ENCODE data around the gene CAPN5.

Gene CAPN5

DNA sequence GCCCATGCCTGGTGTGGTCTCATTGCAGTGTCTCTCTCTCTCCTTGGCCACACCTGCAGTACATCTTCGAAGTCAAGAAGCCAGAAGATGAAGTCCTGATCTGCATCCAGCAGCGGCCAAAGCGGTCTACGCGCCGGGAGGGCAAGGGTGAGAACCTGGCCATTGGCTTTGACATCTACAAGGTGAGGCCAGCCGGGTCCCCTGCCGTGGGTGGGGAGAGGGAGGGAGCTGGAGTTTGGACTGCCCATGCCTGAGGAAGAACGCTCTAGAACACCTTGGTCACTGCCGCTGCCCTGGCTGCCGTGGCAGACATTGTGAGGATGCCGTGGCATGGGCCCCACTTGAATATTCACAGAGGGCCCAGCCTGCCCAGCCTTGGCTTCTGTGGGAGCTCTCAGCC, 52.2 kb downstream of the CAPN5 start:
- DNase-seq (ENCODE audit: low spot score) = no peak

DNA sequence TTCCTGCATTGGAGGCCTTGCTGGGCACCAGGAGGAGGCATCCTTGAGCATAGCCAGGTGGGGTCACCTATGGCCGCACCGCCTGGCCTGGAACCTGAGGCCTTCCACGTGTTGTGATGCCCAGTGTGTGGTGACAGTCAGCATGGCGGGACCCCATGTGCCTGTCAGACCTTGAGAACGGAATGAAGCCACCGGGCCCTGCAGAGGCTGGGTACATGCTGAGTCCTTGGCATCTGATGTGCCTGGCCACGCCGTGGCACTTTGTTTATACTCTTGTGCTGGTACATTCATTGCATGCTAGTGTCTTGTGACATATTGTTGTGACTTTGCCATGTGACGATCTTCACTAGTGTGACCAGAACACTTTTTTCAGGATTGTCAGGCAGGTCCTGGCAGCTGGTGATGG, 52.8 kb downstream of the CAPN5 start:
- DNase-seq (ENCODE audit: low spot score) = no peak

- DNase-seq (ENCODE audit: low spot score) = no peak
Measured at GRCh38 chr11:77120571-77120970, 53.8 kb downstream of the CAPN5 start.

- DNase-seq (ENCODE audit: low spot score) = no peak
Measured at GRCh38 chr11:77121096-77121640, 54.4 kb downstream of the CAPN5 start.

GRCh38 chr11:77121876-77122575, 55.3 kb downstream of the CAPN5 start:
- DNase-seq (ENCODE audit: low spot score) = no peak

DNA sequence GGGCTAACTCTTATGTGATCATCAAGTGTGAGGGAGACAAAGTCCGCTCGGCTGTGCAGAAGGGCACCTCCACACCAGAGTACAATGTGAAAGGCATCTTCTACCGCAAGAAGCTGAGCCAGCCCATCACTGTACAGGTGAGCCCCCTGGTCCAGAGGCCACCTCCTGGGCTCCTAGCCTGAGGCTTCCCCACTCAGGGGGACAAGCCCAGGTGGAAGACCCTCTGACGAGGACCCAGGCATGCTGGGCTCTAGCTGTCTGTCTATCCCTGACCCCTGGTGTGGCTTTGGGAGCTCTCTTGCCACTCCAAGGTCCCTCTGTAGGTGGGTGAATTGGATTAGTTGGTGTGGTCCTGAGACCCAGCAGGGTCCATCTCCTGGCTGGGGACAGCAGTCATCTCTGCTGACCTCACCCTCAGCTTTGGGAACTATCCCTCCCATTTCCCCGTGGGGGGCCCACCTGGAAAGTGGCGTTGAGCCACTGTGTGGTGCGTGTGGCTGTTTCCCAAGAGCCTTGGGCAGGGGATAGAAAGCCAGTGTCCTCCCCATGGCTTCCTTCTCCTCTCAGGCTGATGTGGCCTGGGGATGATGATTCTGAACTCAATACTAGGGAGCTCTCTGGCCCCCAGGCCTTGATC, 55.9 kb downstream of the CAPN5 start:
- DNase-seq (ENCODE audit: low spot score) = no peak

DNA sequence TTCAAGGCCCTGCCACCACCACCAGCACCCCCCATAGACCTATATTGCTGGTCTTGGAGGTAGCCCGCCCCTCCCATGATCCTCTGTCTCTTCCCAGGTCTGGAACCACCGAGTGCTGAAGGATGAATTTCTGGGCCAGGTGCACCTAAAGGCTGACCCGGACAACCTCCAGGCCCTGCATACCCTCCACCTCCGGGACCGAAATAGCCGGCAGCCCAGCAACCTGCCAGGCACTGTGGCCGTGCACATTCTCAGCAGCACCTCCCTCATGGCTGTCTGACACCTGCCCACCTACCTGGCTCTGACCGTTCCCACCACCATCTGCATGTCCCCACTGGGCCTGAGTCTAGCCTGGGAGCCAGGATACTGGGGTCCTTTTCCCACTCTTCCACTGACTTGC, 56.8 kb downstream of the CAPN5 start:
- no peak for DNase-seq (ENCODE audit: low spot score)

- no peak for DNase-seq (ENCODE audit: low spot score)
Measured at GRCh38 chr11:77124041-77124440, 57.3 kb downstream of the CAPN5 start.

DNA sequence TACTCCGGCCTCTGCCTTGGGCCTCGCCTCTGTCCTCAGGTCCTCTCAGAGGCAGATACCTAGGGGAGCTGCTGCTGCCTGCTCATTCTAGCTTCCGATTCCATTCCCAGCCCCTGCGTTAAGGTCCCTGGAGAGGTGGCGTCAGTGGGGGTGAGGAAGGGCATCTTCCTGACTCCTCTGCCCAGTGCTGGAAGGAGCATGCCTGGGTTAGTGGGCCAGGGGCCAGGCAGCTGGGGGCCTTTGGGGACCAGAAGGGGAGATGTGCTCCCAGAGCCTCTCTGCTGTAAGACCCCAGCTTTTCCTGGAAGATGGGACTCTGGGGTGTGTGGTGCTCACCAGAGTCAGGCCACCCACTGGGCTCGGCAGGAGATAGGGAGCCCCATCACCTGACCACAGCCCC, 57.7 kb downstream of the CAPN5 start:
- DNase-seq (ENCODE audit: low spot score) = no peak

DNA sequence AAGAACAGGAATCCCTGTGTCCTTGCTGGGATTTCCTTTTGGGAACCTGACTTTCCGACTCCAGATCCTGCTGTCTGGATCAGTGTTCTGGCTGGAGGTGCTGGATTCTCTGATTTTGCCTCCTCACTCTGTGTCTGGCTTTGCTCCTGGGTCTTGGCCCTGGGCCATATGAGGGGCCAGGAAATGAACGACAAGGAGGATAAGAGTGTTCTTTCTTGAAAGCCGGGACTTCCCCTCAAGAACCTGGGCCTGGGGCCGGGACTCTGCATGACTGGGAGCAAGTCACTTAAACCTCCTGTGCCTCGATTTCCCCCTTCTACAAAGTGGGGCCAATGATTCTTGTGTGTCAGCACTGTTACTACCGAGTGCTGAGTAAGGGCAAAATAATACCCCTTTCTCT, 58.4 kb downstream of the CAPN5 start:
- no peak for DNase-seq (ENCODE audit: low spot score)

GRCh38 chr11:77125695-77126094, 58.9 kb downstream of the CAPN5 start:
- no peak for DNase-seq (ENCODE audit: low spot score)

- no peak for DNase-seq (ENCODE audit: low spot score)
Measured at GRCh38 chr11:77126156-77126775, 59.5 kb downstream of the CAPN5 start.

DNA sequence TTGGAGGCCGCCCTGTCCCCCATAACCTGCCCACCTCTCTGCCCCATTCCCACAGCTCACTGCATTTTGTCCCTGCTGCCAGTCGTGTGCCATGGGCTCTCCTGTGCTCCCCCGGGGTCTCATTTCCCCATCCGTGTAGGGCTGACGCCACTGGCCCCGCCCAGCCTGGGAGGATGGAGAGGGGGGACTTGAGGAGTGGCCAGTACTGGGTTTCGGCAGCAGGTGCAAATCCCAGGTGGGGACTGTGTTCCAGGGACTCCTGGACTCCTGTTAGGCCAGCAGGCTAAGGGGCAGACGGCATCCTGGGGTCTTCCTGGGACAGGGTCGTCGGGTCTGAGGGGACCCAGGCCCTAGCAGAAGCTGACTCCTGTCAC, 60.1 kb downstream of the CAPN5 start:
- DNase-seq (ENCODE audit: low spot score) = no peak

GRCh38 chr11:77127235-77127911, 60.6 kb downstream of the CAPN5 start:
- peak; percentile 81 for DNase-seq (ENCODE audit: low spot score)

DNA sequence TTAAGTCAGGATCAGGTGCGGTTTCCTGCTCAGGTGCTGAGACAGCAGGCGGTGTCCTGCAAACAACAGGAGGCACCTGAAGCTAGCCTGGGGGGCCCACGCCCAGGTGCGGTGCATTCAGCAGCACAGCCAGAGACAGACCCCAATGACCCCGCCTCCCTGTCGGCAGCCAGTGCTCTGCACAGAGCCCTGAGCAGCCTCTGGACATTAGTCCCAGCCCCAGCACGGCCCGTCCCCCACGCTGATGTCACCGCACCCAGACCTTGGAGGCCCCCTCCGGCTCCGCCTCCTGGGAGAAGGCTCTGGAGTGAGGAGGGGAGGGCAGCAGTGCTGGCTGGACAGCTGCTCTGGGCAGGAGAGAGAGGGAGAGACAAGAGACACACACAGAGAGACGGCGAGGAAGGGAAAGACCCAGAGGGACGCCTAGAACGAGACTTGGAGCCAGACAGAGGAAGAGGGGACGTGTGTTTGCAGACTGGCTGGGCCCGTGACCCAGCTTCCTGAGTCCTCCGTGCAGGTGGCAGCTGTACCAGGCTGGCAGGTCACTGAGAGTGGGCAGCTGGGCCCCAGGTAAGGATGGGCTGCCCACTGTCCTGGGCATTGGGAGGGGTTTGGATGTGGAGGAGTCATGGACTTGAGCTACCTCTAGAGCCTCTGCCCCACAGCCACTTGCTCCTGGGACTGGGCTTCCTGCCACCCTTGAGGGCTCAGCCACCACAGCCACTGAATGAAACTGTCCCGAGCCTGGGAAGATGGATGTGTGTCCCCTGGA, 61.3 kb downstream of the CAPN5 start, which contains the start of gene MYO7A:
TSS of gene MYO7A (plus strand) at position 327 of the 772 bp plus-strand sequence. CDS start 2,389 bp downstream, outside the sequence.
- peak; percentile 85 for DNase-seq (ENCODE audit: low spot score)

- no peak for DNase-seq (ENCODE audit: low spot score)
Measured at GRCh38 chr11:77129069-77129841, 62.5 kb downstream of the CAPN5 start.

GRCh38 chr11:77129842-77130756, 63.3 kb downstream of the CAPN5 start:
- no peak for DNase-seq (ENCODE audit: low spot score)

- DNase-seq (ENCODE audit: low spot score) = no peak
Measured at GRCh38 chr11:77130763-77131513, 64.2 kb downstream of the CAPN5 start.

DNA sequence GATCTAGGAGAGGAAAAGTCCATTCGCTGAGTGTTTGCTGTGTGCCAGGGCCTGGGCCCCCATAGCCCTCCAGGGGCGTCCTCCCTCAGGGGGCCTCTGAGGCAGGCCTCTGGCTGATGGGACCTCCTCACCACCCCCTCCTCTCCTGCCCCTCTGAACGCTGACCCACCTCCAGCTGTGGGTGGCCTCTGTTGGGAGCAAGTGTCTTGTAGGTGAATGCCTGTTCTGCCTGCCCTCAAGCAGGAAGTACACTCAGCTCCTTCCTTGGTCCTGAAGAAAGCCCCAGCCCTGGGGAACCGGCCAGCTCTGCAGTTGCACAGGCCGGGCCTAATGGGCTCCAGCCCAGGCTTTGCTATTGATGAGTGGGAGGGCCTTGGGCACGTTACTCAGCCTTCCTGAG, 64.8 kb downstream of the CAPN5 start:
- DNase-seq (ENCODE audit: low spot score) = no peak
